OCI-LY3 (cell line): ENCODE measurements around the gene EGFLAM.

Experiments
- EZH2phosphoT487 ChIP-seq: fragments of 200-600 bp; shearing (Covaris generic); IDR thresholded peaks from 2 replicates; pipeline ENCODE4 v1.6.1; 2018; ENCODE audit warnings: antibody characterized with exemption, mixed run types, low read depth
- TF ChIP-seq, protein P1 (sequence below): fragments of 200-600, 300-600 bp; sonication (generic); IDR thresholded peaks from 2 replicates; pipeline ENCODE4 v1.5.1; 2014; ENCODE audit warnings: antibody characterized with exemption, low read length, low read depth

- TF ChIP-seq EZH2phosphoT487: no peak
- TF ChIP-seq, protein P1, sequence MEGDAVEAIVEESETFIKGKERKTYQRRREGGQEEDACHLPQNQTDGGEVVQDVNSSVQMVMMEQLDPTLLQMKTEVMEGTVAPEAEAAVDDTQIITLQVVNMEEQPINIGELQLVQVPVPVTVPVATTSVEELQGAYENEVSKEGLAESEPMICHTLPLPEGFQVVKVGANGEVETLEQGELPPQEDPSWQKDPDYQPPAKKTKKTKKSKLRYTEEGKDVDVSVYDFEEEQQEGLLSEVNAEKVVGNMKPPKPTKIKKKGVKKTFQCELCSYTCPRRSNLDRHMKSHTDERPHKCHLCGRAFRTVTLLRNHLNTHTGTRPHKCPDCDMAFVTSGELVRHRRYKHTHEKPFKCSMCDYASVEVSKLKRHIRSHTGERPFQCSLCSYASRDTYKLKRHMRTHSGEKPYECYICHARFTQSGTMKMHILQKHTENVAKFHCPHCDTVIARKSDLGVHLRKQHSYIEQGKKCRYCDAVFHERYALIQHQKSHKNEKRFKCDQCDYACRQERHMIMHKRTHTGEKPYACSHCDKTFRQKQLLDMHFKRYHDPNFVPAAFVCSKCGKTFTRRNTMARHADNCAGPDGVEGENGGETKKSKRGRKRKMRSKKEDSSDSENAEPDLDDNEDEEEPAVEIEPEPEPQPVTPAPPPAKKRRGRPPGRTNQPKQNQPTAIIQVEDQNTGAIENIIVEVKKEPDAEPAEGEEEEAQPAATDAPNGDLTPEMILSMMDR: no peak
These were observed 33.9 kb downstream of the EGFLAM start for GRCh38 chr5:38292228-38292627.
